ENCODE measurements around the gene SPACA9.

DNA sequence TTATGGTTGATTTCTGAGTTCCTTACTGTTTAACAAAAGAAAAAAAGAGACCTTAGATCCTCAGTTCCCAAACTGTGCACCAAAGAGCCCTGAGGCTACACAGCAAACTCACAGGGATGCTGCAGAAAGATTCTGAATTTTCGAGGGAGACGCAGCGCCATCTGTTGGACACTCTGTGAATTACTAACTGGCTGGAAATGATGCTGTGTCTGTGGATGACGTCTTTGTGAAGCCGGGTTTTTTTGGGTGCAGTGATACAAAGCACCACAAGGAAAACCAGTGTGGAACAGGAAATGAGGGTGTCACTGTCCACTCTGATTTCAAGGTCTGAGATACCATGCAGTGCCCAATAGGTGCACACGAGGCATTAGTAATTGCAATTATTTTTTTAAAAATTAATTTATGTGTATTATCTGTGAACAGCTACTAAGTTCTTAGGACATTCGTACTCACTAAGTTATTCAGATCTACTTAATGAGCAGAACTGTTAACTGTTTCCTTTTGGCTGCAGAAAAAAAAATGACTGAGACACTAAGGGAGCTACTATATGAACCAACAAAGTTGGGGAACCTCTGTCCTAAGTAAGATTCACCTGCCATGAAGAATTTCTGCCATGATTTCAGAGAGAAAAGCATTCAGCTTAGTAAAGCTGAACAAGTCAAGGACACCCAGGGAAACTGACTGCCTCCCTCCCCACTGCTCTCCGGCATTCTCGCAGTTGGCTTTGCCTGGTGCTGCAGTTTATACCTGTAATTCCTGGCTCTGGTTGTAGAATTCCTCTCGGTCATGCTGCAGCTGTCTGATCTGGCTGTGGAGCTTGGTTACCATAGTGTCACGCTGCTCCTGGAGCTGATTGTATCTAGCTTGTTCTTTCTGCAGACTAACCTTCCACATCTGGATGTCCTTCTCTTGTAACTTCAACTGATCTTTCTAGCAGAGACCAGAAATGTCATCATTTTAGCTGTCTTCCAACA is 23.4 kb downstream of the SPACA9 start:
- TF ChIP-seq, protein P1, sequence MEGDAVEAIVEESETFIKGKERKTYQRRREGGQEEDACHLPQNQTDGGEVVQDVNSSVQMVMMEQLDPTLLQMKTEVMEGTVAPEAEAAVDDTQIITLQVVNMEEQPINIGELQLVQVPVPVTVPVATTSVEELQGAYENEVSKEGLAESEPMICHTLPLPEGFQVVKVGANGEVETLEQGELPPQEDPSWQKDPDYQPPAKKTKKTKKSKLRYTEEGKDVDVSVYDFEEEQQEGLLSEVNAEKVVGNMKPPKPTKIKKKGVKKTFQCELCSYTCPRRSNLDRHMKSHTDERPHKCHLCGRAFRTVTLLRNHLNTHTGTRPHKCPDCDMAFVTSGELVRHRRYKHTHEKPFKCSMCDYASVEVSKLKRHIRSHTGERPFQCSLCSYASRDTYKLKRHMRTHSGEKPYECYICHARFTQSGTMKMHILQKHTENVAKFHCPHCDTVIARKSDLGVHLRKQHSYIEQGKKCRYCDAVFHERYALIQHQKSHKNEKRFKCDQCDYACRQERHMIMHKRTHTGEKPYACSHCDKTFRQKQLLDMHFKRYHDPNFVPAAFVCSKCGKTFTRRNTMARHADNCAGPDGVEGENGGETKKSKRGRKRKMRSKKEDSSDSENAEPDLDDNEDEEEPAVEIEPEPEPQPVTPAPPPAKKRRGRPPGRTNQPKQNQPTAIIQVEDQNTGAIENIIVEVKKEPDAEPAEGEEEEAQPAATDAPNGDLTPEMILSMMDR (conservative IDR thresholded peaks at IDR 0.05) = peak; percentile 98
- TF ChIP-seq ZFX (IDR thresholded peaks at IDR 0.05) = no peak

Data from C4-2B (cell line).